ENCODE data around the gene SAMD9L. TPM values are rescaled to one million over a fixed set of nuclear protein-coding genes. Genes with fewer than 3 reads are reported as not detected.
"Not testable (repeated sequence)": the region's sequence is repeated elsewhere in the genome, so short reads cannot be mapped to it uniquely, and the experiment has no call there.

SAMD9L gene
- polyA plus RNA-seq, 1 donor from 2014 or later, result 57.3 TPM

DNA sequence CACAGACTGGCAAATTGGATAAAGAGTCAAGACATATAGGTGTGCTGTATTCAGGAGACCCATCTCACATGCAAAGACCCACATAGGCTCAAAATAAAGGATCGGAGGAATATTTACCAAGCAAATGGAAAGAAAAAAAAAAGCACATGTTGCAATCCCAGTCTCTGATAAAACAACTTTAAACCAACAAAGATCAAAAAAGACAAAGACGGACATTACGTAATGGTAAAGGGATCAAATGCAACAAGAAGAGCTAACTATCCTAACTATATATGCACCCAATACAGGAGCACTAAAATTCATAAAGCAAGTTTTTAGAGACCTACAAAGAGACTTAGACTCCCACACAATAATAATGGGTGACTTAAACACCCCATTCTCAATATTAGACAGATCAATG, 24.7 kb downstream of the SAMD9L start:
- peaks cover 11% of the 10 kb centered on the region for H3K36me3 Mint-ChIP-seq
- not testable (repeated sequence) for H3K4me1 Mint-ChIP-seq, H3K27me3 Mint-ChIP-seq, H3K27ac Mint-ChIP-seq
- H3K9me3 Mint-ChIP-seq, result peaks cover 11 to 20% (median 16%) of the 10 kb centered on the region in 3 donors
- peak overlapping the region in 1 of 4 donors; percentile 66 for H3K4me3 Mint-ChIP-seq

GRCh38 chr7:93120592-93121549, 27.3 kb downstream of the SAMD9L start:
- H3K4me1 Mint-ChIP-seq, result peaks cover 20 to 21% (median 20%) of the 10 kb centered on the region in 3 donors
- H3K27ac Mint-ChIP-seq, result no peak overlapping the region
- H3K36me3 Mint-ChIP-seq, result peaks cover 14% of the 10 kb centered on the region
- H3K4me3 Mint-ChIP-seq, result peak overlapping the region in 1 of 4 donors; percentile 51
- no peaks in the 10 kb centered on the region for H3K27me3 Mint-ChIP-seq
- peaks cover 8 to 9% (median 8%) of the 10 kb centered on the region in 3 donors for H3K9me3 Mint-ChIP-seq

DNA sequence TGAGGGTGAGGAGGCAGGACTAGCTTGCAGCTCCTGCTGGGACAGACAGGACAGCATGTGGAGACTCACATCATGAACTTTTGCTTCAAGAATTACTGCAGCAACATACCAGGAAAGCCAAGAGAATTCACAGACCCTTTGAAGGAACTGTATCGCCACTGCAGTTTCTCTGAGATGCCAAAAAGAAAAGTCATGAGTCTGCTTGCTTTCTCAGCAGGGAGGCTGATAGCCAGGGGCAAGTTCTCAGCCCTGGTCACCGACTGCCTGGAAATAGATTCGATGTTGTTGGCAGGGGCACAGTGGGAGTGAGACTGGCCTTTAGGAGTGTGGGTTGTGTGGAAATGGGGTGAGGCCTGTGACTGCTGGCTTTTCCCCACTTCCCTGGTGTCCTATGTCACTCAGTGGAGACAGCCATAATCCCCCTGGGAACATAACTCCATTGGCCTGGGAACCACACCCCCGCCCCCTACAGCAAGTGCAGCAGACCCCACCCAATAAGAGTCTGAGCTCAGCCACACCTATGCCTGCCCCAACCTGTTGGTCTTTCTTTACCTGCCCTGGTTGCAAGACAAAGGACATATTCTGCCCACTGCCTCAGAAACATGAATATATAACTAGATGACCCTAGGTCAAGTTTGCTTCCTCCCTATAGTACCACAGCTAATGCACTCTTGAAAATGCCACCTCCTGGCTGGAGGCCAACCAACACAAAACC, 28.8 kb downstream of the SAMD9L start:
- Mint-ChIP-seq H3K27me3 (no peaks in the 10 kb centered on the region), H3K36me3 (peaks cover 27% of the 10 kb centered on the region), H3K9me3 (peaks cover 2 to 11% (median 9%) of the 10 kb centered on the region in 3 donors), H3K4me1 (peaks cover 31 to 32% (median 32%) of the 10 kb centered on the region in 3 donors), H3K27ac (peak overlapping the region in 1 of 3 donors; percentile 47), H3K4me3 (peak overlapping the region in 1 of 4 donors; percentile 54)

DNA sequence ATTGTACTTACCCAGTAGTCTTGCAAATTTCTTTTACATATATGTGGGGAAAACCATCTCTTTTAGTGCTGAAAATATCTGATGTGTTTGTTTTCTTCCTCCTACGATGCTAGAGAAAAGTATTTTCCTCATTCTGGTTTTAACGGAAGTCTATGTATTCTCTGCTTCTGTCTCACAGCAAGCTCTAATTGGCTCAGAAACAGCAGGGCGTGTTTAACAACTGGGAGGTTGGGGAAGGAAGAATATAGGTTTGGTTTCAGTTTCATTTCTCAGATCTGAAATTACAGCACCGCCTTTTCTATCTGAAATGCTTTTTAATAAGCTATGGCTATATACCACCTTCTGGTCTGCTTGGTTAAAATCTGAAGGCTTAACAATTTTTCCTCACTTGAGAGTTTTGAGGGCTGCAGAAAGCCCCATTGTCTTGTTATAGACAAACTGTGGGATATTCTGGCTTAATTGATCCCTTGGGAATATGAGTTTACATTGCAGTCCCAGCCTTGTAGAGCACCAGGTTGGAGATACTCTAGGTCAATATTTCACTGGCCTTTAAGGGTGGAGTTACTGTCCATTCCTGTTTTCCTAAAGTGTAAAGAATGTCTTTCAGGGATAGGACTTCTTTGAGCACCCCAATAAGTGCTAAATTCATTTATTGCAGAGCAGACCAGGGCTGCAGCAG, 30.2 kb downstream of the SAMD9L start, which contains the start of gene SAMD9:
TSS of gene SAMD9 (minus strand) at position 128 of the 679 bp plus-strand sequence. CDS start 11,882 bp downstream, outside the sequence.
- Mint-ChIP-seq H3K4me3 (peak within 1 kb of the TSS; percentile 69 to 95 (median 88)), H3K27me3 (no peaks in the 10 kb centered on the region), H3K36me3 (peaks cover 37% of the 10 kb centered on the region), H3K4me1 (peaks cover 35 to 37% (median 37%) of the 10 kb centered on the region in 3 donors), H3K9me3 (peaks cover 4 to 7% (median 5%) of the 10 kb centered on the region in 3 donors), H3K27ac (peak within 1 kb of the TSS; percentile 0 to 89 (median 67))

GRCh38 chr7:93117327-93117726, 30.9 kb downstream of the SAMD9L start:
- Mint-ChIP-seq H3K27ac (peak overlapping the region in 2 of 3 donors; percentile 67 to 89), H3K27me3 (no peaks in the 10 kb centered on the region), H3K9me3 (peaks cover 5 to 8% (median 7%) of the 10 kb centered on the region in 3 donors), H3K4me3 (peak overlapping the region; percentile 69 to 95 (median 88)), H3K36me3 (peaks cover 39% of the 10 kb centered on the region), H3K4me1 (peaks cover 37 to 42% (median 38%) of the 10 kb centered on the region in 3 donors)

DNA sequence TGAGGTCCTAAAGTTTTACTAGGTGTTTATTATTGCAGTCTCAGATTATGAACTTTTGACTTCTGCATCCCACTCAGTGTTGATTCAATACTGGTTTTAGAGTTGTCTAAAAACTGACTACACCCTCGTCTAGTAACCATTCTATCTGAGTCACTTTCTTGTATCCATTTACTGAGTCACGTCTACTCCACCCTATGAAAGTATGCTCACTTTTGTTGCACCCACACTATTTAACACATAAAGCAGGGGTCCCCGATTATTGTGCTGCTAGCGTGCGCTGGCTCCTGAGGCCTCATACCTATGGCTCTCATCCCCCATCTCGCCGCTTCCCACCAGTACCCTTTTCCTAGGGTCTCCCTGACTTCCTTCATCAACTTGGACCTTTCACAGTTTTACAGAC, 32.4 kb downstream of the SAMD9L start:
- Mint-ChIP-seq H3K4me3 (peak overlapping the region; percentile 69 to 95 (median 88)), H3K27ac (no peak overlapping the region), H3K9me3 (peaks cover 5 to 15% (median 7%) of the 10 kb centered on the region in 3 donors), H3K27me3 (no peaks in the 10 kb centered on the region), H3K4me1 (peaks cover 39 to 48% (median 42%) of the 10 kb centered on the region in 3 donors), H3K36me3 (peaks cover 45% of the 10 kb centered on the region)

- Mint-ChIP-seq H3K4me1 (peaks cover 3 to 13% (median 11%) of the 10 kb centered on the region in 3 donors), H3K36me3 (peaks cover 38% of the 10 kb centered on the region), H3K27ac (no peak overlapping the region), H3K9me3 (peaks cover 11 to 42% (median 24%) of the 10 kb centered on the region in 3 donors), H3K27me3 (no peaks in the 10 kb centered on the region), H3K4me3 (no peak overlapping the region)
Measured at GRCh38 chr7:93108003-93108402, 40.2 kb downstream of the SAMD9L start.

- H3K27ac Mint-ChIP-seq, result no peak overlapping the region
- H3K4me3 Mint-ChIP-seq, result no peak overlapping the region
- H3K9me3 Mint-ChIP-seq, result peaks cover 4 to 39% (median 18%) of the 10 kb centered on the region in 3 donors
- peaks cover 6% of the 10 kb centered on the region for H3K36me3 Mint-ChIP-seq
- peaks cover 1% of the 10 kb centered on the region for H3K27me3 Mint-ChIP-seq
- no peaks in the 10 kb centered on the region for H3K4me1 Mint-ChIP-seq
Measured at GRCh38 chr7:93097388-93097787, 50.8 kb downstream of the SAMD9L start.

DNA sequence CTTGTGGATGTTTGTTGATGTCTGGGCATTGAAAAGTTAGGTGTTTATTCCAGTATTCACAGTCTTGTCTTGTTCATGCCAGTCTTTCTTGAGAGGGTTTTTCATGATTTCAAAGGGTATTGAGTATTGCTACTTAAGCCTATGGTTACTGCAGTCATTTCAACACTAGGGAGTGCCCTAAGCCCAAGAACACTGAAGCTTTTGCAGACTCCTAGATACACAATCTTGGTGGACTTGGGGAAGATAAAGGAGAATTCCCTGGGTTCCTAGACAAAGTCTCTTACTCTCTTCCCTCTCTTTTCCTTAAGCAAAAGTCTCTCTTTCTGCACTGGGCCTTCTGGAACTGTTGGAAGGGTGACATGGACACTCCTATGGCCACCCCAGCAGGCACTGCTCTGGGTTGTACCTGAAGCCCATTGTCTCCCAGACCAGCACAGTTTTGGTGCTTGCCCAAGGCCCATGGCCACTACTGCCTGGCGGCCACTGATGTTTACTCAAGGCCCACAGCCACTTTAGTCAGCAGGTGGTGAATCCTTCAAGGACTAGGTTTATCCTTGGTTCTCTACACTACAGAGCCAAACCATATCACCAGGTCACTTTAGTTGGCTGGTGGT, 55.3 kb downstream of the SAMD9L start:
- peaks cover 9 to 14% (median 10%) of the 10 kb centered on the region in 3 donors for H3K9me3 Mint-ChIP-seq
- peaks cover 8% of the 10 kb centered on the region for H3K27me3 Mint-ChIP-seq
- H3K36me3 Mint-ChIP-seq, result peaks cover 2% of the 10 kb centered on the region
- no peak overlapping the region for H3K27ac Mint-ChIP-seq
- no peak overlapping the region for H3K4me3 Mint-ChIP-seq
- no peaks in the 10 kb centered on the region for H3K4me1 Mint-ChIP-seq

Other genes starting within 250 kb of the SAMD9L start
- 21.6 TPM for gene SAMD9, start 30.4 kb downstream of the SAMD9L start, polyA plus RNA-seq
- gene HEPACAM2, start 78.1 kb upstream of the SAMD9L start, polyA plus RNA-seq, result not detected
- gene VPS50, start 84.0 kb upstream of the SAMD9L start, polyA plus RNA-seq, result 14.5 TPM